Measurements from ENCODE around the gene ACY1. TPM values are rescaled to one million over a fixed set of nuclear protein-coding genes. Genes with fewer than 3 reads are reported as not detected.
A peak's percentile ranks its signal among the peaks of the same experiment; 100 is the strongest.

ACY1 gene
- total and polyA plus RNA-seq, 12 donors = 18.7 to 45.6 (median 25.0) TPM

DNA sequence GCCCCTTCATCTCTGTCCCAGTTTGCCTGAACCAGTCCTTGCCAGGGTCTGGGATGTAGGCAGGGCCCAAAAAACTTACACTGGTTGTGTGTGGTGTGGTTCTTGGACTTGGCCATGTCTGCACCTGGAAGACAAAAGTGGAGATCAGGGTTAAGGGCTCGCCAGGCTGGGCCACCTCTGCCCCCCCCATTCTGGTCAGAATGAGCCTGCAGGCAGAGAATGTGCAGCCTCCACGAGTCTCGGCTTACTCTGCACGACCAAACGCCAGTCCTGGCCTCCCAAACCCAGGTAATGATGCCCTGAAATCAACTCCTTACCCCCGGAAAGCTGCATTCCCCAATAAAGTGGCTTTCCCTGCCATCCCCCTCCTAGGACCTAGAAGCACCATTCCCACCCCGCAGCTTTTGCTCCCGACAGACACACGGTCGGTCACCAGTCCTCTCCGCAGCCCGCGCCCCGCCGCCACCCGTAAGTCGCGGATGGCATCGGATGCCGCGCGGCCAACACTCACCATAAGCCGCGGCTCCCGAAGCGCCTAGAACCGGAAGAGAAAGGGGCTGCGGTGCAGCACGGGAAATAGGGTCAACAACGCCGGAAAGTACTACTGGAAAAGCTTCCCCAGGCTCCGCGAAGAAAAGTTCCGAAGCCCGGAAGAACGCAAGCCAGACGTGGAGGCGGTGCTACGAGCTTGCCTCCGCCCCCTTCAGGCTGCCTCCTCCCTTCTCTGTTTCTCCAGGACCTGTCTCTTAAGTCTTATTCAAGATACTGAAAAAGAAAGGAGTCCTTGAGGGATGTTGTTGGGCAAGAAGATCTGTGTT lies 12.2 kb downstream of the ACY1 start, which contains the start of gene RPL29:
Gene RPL29, minus strand, starts transcription at position 550 of the 818 bp plus-strand sequence. Its CDS starts 434 bp downstream, at position 116.
- TF ChIP-seq, protein P1, sequence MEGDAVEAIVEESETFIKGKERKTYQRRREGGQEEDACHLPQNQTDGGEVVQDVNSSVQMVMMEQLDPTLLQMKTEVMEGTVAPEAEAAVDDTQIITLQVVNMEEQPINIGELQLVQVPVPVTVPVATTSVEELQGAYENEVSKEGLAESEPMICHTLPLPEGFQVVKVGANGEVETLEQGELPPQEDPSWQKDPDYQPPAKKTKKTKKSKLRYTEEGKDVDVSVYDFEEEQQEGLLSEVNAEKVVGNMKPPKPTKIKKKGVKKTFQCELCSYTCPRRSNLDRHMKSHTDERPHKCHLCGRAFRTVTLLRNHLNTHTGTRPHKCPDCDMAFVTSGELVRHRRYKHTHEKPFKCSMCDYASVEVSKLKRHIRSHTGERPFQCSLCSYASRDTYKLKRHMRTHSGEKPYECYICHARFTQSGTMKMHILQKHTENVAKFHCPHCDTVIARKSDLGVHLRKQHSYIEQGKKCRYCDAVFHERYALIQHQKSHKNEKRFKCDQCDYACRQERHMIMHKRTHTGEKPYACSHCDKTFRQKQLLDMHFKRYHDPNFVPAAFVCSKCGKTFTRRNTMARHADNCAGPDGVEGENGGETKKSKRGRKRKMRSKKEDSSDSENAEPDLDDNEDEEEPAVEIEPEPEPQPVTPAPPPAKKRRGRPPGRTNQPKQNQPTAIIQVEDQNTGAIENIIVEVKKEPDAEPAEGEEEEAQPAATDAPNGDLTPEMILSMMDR (IDR thresholded peaks at IDR 0.05) = peak in 8 of 9 donors; percentile 6 to 50 (median 34)
- Histone ChIP-seq H3K27me3 (no peaks in the 10 kb centered on the region), H3K4me3 (peak within 1 kb of the TSS; percentile 64 to 94 (median 84)), H3K4me1 (peaks cover 5 to 26% (median 22%) of the 10 kb centered on the region in 9 donors), H3K9me3 (no peaks in the 10 kb centered on the region), H3K27ac (peak within 1 kb of the TSS; percentile 63 to 95 (median 86)), H3K36me3 (peaks cover 0 to 41% (median 16%) of the 10 kb centered on the region in 9 donors)
- DNase-seq (peak; percentile 86 to 94), ATAC-seq (peak; percentile 89 to 97 (median 95))
- intact Hi-C loops (cut with DNase I) = loop anchor here in 2 of 10 donors (1.0 to 10.0 kb wide), 2 partner anchors 53 to 289 kb away; partner anchors contain the start of genes GLYCTK (in 1 of the 2) and PARP3 (in 1 of the 2)
- 0 to 1% methylated on average over 40 of the region's 40 CpGs for WGBS, 2 donors

DNA sequence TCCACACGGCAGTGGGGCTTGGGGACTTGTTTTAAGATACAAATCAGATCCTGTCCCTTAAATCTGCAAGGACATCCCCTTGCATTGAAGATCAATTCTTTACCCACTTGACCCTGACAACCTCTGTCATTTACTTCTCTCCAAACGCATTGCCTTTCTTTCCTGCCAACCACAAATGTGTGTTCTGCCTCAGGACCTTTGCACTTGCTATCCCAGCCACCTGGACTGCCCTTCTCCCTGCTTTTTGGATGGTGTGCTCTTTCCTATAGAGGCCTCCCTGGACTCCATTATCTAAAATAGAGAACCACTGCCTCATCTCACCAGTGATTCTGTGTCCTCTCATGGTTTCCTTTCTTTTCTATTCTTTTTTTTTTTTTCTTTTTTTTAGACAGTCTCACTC lies 13.8 kb downstream of the ACY1 start:
- Histone ChIP-seq H3K4me3 (no peak overlapping the region), H3K36me3 (peaks cover 0 to 29% (median 16%) of the 10 kb centered on the region in 9 donors), H3K9me3 (no peaks in the 10 kb centered on the region), H3K27me3 (no peaks in the 10 kb centered on the region), H3K4me1 (peaks cover 5 to 34% (median 25%) of the 10 kb centered on the region in 9 donors), H3K27ac (no peak overlapping the region)
- DNase-seq (no peak), ATAC-seq (no peak)
- WGBS, 2 donors = 66 to 67% methylated on average over 2 of the region's 2 CpGs
- TF ChIP-seq, protein P1 (IDR thresholded peaks at IDR 0.05) = no peak
- intact Hi-C loops (cut with DNase I) = loop anchor here in 1 of 10 donors (10.0 kb wide), 1 partner anchor 288 kb away; the partner anchor contains the start of gene GLYCTK

DNA sequence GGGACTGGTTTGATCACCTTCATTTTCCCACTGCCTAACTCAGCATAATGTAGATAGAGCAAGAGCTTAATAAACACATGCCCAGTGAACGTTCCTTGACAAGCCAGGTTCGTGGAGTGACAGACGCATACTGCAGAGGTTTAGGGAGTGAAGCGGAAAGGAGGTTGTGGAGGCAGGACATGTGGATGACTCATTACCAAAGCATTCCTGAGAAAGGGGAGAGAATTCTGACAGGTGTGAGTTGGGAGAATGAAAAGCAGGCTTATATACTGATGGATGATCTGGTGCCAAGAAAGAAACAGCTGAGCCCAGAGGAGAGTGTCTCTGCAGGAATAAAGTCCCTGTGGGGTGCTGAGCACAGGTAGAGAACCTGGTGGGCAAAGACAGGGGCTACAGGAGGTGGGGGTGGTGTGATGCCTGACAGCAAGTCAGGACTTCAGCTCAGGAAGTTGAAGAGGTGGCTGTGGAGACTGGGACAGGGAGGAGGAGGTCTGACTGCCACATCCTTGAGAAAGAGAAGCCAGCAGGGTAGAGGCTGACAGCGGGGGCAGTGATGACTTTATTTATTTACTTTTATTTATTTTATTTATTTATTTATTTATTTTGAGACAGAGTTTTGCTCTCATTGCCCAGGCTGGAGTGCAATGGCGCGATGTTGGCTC lies 14.7 kb downstream of the ACY1 start:
- H3K4me3 ChIP-seq = no peak overlapping the region
- 48 to 52% methylated on average over 7 of the region's 7 CpGs for WGBS, 2 donors
- no peaks in the 10 kb centered on the region for H3K27me3 ChIP-seq
- no peak for DNase-seq
- H3K36me3 ChIP-seq = peaks cover 0 to 20% (median 16%) of the 10 kb centered on the region in 9 donors
- ATAC-seq = no peak
- H3K4me1 ChIP-seq = peaks cover 5 to 31% (median 25%) of the 10 kb centered on the region in 9 donors
- H3K27ac ChIP-seq = no peak overlapping the region
- TF ChIP-seq, protein P1 (IDR thresholded peaks at IDR 0.05) = no peak
- intact Hi-C loops (cut with DNase I) = loop anchor here in 1 of 10 donors (10.0 kb wide), 1 partner anchor 287 kb away; the partner anchor contains the start of gene GLYCTK
- H3K9me3 ChIP-seq = no peaks in the 10 kb centered on the region

- 69 to 75% methylated on average over 7 of the region's 7 CpGs for WGBS, 2 donors
- DNase-seq (no peak), ATAC-seq (no peak)
- intact Hi-C loops (cut with DNase I) = loop anchor here in 1 of 10 donors (10.0 kb wide), 1 partner anchor 286 kb away; the partner anchor contains the start of gene GLYCTK
- H3K4me3 ChIP-seq = no peak overlapping the region
- H3K27me3 ChIP-seq = no peaks in the 10 kb centered on the region
- H3K27ac ChIP-seq = no peak overlapping the region
- TF ChIP-seq, protein P1 (IDR thresholded peaks at IDR 0.05) = no peak
- peaks cover 0 to 13% (median 12%) of the 10 kb centered on the region in 9 donors for H3K36me3 ChIP-seq
- H3K4me1 ChIP-seq = peaks cover 5 to 25% (median 19%) of the 10 kb centered on the region in 9 donors
- no peaks in the 10 kb centered on the region for H3K9me3 ChIP-seq
Measured at GRCh38 chr3:51998774-51999173, 15.4 kb downstream of the ACY1 start.
